ENCODE data around the gene ARHGAP15.

ARHGAP15 gene

DNA sequence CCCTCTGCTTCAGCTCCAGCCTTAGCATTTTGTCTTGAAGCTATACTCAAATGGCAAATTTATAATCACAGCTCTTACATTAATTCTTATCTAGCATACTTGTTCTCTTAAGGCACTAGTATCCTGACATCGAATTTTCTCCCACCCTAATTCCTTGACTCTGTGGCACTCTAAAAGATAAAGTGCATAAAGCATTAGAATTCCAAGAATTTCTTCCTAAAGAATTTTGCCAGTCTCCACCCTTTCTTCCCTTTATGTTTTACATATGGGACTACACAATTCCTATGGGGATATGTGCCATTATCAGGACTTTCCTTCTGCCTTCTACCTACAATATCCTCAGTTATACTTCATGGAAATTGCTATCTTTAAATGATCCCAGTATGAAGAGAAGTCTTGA lies 560.3 kb downstream of the ARHGAP15 start:
- no peak overlapping the region for H3K4me3 ChIP-seq (replicated peaks; ENCODE audit: insufficient read depth, low read length)
- DNase-seq (ENCODE audit: low read depth in 1 of 2, low spot score in 1 of 2): no peak

DNA sequence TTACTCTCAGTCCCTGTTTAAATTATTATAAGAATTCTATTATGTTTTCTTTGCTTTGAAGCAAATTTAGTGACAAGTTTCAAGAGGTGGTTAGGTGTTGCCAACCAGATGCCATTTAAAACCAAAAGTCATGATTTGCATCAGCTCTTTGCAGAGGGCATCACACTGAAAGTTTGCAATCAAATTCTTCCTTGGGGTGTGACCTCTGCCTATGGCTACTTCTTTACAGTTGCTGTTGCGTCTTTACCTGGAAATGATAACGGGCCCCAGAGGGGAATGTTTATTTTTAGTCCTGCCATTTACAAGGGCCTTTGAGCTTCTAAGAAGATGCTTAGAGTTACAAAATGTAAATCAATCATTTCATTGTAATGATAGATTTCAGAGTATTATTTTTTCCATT lies 561.0 kb downstream of the ARHGAP15 start:
- TF ChIP-seq, protein P1, sequence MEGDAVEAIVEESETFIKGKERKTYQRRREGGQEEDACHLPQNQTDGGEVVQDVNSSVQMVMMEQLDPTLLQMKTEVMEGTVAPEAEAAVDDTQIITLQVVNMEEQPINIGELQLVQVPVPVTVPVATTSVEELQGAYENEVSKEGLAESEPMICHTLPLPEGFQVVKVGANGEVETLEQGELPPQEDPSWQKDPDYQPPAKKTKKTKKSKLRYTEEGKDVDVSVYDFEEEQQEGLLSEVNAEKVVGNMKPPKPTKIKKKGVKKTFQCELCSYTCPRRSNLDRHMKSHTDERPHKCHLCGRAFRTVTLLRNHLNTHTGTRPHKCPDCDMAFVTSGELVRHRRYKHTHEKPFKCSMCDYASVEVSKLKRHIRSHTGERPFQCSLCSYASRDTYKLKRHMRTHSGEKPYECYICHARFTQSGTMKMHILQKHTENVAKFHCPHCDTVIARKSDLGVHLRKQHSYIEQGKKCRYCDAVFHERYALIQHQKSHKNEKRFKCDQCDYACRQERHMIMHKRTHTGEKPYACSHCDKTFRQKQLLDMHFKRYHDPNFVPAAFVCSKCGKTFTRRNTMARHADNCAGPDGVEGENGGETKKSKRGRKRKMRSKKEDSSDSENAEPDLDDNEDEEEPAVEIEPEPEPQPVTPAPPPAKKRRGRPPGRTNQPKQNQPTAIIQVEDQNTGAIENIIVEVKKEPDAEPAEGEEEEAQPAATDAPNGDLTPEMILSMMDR (IDR thresholded peaks at IDR 0.05; ENCODE audit: insufficient read depth, low read length): no peak
- TF ChIP-seq POLR2AphosphoS5 (IDR thresholded peaks at IDR 0.05; ENCODE audit: low read depth): no peak
- TF ChIP-seq SPI1 (IDR thresholded peaks at IDR 0.05; ENCODE audit: borderline replicate concordance, low read depth): no peak
- TF ChIP-seq, protein P2, sequence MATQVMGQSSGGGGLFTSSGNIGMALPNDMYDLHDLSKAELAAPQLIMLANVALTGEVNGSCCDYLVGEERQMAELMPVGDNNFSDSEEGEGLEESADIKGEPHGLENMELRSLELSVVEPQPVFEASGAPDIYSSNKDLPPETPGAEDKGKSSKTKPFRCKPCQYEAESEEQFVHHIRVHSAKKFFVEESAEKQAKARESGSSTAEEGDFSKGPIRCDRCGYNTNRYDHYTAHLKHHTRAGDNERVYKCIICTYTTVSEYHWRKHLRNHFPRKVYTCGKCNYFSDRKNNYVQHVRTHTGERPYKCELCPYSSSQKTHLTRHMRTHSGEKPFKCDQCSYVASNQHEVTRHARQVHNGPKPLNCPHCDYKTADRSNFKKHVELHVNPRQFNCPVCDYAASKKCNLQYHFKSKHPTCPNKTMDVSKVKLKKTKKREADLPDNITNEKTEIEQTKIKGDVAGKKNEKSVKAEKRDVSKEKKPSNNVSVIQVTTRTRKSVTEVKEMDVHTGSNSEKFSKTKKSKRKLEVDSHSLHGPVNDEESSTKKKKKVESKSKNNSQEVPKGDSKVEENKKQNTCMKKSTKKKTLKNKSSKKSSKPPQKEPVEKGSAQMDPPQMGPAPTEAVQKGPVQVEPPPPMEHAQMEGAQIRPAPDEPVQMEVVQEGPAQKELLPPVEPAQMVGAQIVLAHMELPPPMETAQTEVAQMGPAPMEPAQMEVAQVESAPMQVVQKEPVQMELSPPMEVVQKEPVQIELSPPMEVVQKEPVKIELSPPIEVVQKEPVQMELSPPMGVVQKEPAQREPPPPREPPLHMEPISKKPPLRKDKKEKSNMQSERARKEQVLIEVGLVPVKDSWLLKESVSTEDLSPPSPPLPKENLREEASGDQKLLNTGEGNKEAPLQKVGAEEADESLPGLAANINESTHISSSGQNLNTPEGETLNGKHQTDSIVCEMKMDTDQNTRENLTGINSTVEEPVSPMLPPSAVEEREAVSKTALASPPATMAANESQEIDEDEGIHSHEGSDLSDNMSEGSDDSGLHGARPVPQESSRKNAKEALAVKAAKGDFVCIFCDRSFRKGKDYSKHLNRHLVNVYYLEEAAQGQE (IDR thresholded peaks at IDR 0.05; ENCODE audit: insufficient replicate concordance, low read depth): no peak
- no peak for TF ChIP-seq GABPA (IDR thresholded peaks at IDR 0.05; ENCODE audit: low read depth)
- Histone ChIP-seq H3K4me3 (replicated peaks; ENCODE audit: insufficient read depth, low read length) (no peak overlapping the region), H3K27ac (replicated peaks) (no peak overlapping the region), H3K27me3 (ENCODE audit: insufficient read depth, poor library complexity, severe bottlenecking) (no peaks in the 10 kb centered on the region)
- DNase-seq (ENCODE audit: low read depth in 1 of 2, low spot score in 1 of 2): no peak

More for the DNA sequence above, 560.3 kb downstream of the ARHGAP15 start:
- Histone ChIP-seq H3K27me3 (ENCODE audit: insufficient read depth, poor library complexity, severe bottlenecking) (no peaks in the 10 kb centered on the region), H3K27ac (replicated peaks) (no peak overlapping the region)
- TF ChIP-seq SPI1 (IDR thresholded peaks at IDR 0.05; ENCODE audit: borderline replicate concordance, low read depth) (no peak), GABPA (IDR thresholded peaks at IDR 0.05; ENCODE audit: low read depth) (no peak), POLR2AphosphoS5 (IDR thresholded peaks at IDR 0.05; ENCODE audit: low read depth) (no peak)
- TF ChIP-seq, protein P2 (IDR thresholded peaks at IDR 0.05; ENCODE audit: insufficient replicate concordance, low read depth): no peak
- TF ChIP-seq, protein P1 (IDR thresholded peaks at IDR 0.05; ENCODE audit: insufficient read depth, low read length): no peak

DNA sequence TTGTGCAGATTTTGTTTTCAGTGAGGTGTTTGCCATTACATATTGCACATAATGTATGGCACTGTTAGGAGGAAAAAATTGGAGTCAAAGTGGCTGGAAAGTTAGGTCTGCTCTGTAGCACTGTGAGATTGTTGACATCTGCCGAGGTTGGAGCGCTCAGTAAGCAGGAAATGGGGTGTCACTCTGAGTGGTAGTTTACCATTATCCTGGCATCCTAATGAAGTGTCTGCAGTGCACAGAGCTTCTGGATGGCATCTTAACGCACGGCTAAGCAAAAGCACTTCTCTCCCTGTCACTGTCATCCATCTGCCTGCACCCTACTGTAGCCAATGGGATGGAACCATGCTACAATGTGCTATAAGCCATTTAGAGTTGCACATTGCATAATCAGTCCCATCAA lies 561.9 kb downstream of the ARHGAP15 start:
- Histone ChIP-seq H3K27me3 (ENCODE audit: insufficient read depth, poor library complexity, severe bottlenecking) (no peaks in the 10 kb centered on the region), H3K27ac (replicated peaks) (no peak overlapping the region), H3K4me3 (replicated peaks; ENCODE audit: insufficient read depth, low read length) (no peak overlapping the region)
- no peak for DNase-seq (ENCODE audit: low read depth in 1 of 2, low spot score in 1 of 2)
- TF ChIP-seq GABPA (IDR thresholded peaks at IDR 0.05; ENCODE audit: low read depth) (no peak), SPI1 (IDR thresholded peaks at IDR 0.05; ENCODE audit: borderline replicate concordance, low read depth) (no peak), POLR2AphosphoS5 (IDR thresholded peaks at IDR 0.05; ENCODE audit: low read depth) (no peak)
- TF ChIP-seq, protein P2 (IDR thresholded peaks at IDR 0.05; ENCODE audit: insufficient replicate concordance, low read depth): no peak
- TF ChIP-seq, protein P1 (IDR thresholded peaks at IDR 0.05; ENCODE audit: insufficient read depth, low read length): no peak

Data from HL-60 (cell line).